ENCODE measurements around the gene ECT2.
"Not testable (repeated sequence)": the region's sequence is repeated elsewhere in the genome, so short reads cannot be mapped to it uniquely, and the experiment has no call there.

The ECT2 gene, protein sequence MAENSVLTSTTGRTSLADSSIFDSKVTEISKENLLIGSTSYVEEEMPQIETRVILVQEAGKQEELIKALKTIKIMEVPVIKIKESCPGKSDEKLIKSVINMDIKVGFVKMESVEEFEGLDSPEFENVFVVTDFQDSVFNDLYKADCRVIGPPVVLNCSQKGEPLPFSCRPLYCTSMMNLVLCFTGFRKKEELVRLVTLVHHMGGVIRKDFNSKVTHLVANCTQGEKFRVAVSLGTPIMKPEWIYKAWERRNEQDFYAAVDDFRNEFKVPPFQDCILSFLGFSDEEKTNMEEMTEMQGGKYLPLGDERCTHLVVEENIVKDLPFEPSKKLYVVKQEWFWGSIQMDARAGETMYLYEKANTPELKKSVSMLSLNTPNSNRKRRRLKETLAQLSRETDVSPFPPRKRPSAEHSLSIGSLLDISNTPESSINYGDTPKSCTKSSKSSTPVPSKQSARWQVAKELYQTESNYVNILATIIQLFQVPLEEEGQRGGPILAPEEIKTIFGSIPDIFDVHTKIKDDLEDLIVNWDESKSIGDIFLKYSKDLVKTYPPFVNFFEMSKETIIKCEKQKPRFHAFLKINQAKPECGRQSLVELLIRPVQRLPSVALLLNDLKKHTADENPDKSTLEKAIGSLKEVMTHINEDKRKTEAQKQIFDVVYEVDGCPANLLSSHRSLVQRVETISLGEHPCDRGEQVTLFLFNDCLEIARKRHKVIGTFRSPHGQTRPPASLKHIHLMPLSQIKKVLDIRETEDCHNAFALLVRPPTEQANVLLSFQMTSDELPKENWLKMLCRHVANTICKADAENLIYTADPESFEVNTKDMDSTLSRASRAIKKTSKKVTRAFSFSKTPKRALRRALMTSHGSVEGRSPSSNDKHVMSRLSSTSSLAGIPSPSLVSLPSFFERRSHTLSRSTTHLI

DNA sequence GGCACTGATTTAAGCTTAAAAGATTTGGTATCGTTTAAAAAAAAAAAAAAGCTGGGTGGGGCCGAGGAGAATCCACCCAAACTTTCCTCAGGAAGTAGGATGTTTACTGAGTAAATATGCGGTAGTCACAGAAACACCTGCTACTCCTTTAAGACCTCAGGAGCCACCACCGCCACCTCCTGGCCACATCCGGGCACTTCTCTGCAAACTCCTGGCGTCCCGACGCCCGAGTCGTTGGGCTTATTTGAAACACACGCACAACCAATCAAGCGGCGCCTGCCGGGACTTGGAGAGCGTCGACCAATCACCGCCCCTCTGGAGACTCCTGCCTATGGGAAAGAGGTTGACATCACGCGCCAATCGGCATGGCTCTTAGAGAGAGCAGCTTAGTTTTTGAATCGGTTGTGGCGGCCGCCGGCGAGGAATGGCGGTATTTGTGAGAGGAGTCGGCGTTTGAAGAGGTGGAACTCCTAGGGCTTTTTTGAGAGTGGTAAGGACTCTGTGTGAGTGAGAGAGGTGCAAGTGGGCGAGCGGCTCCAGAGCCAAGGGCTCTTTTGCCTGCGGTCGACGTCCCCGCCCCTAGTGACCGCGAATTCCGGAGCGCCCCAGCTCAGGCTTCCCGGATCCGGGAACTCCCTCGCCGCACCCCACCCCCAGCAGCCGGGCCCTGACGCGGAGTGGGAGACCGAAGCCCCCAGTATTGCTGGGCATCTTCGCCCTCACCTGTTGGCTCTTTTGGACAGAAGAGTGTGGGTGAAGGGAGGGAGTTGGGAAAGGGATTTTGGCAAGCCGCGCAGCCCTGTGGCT is at the start of gene ECT2:
Gene ECT2 (plus strand): TSS at position 359 of the 807 bp plus-strand sequence. CDS start 3,805 bp downstream, outside the sequence.
- peak; percentile 99 for DNase-seq

DNA sequence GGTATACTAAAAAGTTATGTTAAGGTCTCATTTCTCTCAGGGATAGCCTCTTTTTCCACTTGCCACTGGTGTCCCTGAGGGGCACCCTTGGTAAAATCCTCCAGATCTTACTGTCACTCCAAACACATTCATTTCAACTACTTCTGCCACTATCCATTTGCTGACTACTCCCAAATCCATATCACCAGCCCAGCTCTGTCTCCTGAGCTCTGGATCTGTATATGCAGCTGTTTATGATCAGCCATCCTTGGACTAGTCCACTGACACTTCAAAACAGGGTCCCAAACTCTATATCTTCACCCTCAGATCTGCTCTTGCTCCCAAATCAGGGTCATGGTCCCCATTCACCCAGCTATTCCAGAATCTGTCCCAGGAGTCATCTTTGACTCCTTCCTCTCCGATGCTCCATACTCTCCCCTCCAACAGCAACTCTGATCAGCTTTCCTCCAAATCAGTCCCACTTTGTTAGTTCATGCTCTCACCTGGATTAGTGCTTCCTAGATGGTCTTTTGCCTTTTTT is 49.5 kb upstream of the ECT2 start:
- DNase-seq: no peak

DNA sequence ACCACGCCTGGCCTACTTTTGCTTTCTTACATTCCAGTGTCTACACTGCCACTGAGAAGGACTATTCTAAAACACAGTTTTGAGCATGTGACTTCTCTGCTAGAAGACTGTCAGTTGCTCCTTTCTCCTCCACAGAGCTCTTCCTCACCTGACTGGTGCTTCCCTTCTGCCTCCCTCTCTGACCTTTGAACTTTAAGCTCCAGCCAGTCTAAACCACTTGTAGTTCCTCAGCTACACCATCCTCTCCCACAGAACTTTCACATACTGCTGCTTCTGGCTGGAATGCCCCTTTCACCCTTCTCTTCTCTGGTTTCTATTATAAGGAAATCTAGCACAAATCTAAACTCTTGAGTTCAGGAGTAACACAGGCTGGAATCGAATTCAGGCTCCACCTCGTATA is 48.8 kb upstream of the ECT2 start:
- DNase-seq: no peak

DNA sequence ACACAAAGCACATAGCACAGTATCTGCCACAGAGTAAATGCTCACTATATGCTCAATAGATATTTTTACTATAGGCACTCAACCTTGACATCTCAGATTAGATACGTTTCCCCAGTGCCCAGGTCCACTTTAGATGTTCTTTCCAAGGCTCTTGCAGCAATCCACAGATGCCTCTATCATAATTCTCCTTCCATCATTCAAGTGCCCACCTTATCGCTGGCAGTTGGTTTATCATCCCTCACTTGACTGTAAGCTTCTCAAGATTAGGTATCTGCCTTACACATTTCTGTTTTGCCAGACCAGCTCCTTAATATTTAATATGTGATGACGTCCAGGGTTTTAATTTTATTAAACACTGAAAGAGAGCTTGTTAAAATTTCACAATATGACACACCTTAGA is 48.3 kb upstream of the ECT2 start:
- DNase-seq: no peak

DNA sequence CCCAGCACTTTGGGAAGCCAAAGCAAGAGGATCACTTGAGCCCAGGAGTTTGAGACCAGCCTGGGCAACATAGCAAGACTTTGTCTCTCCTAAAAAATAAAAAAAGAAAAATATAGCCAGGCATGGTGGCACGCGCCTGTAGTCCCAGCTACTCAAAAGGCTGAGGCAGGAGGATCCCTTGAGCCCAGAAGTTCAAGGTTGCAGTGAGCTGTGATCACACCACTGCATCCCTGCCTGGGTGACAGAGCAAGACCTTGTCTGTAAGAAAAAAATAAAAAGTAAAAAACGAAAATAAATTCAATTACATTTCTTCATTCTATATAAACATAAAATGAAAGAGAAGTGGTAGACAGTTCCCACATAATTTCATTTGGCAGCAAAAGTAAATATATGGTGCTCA is 47.8 kb upstream of the ECT2 start:
- DNase-seq: not testable (repeated sequence)

DNA sequence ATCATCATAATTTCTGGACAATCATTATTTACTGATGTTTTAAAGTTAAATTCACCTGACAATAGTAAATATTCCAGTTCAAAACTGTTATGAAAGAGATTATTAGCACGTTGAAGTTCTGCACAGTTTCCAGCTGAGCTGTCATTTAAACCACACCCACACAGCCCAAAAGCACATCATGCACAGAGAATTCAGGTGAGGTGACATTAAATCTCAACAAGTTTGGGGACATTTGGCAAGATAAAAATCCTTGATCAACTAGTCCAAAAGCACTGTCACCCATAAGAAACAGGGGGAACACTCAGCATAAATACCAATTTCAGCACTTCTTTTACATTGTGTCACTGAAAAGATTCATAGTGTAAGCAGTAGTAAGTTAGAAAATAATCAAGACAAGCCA is 46.5 kb upstream of the ECT2 start:
- no peak for DNase-seq

DNA sequence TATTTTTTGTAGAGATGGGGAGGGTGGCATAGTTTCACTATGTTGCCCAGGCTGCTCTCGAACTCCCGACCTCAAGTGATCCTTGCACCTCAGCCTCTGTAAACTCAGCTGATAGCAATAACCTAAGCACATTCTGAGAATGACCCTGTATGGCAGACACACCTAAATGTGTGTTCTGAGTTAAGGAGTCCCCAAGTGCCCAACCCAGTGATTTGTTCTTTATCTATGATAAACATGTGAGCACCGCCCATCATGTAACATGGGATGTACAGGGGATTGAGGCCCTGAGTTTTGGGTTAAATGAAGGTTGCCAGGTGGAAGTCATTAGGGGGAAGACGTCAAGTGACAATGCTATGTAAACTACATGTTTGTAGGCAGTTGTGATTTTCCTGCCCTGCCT is 45.4 kb upstream of the ECT2 start:
- no peak for DNase-seq

DNA sequence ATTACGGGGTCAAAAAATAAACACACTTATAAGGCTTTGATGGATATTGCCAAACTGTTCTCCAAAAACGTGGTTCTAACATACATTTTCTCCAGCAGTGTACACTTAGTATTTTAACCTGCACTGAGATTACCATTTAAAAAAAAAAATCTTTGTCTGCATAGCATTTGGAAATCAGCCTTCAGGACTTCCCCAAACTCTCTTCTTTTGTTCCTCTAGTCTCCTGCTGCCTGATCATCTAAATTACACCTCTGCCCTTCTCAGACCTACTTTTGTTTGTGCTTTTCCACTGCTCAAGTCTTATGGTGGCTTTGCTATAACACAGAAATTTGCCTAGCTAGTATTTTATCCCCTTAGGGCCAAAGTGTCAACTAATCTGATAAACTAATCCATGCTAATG is 43.5 kb upstream of the ECT2 start:
- DNase-seq: no peak

DNA sequence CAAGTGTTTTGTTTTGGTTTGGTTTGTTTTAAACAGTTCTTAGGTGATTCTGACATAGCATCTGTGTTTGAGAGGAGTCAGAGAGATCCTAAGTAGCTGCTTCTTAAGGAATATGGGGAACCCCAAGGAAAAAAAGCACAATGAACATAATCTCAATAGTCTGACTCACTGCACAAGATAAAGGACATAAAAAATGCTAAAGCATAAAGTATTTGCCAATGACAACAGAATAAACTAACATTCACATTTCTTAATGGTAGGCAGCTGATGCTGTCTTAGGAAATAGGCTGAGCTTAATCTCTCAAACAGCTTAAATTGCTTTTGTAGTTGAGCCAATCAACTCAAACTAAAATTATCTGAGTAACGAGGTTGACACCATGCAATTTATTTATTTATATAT is 42.6 kb upstream of the ECT2 start:
- DNase-seq: no peak

DNA sequence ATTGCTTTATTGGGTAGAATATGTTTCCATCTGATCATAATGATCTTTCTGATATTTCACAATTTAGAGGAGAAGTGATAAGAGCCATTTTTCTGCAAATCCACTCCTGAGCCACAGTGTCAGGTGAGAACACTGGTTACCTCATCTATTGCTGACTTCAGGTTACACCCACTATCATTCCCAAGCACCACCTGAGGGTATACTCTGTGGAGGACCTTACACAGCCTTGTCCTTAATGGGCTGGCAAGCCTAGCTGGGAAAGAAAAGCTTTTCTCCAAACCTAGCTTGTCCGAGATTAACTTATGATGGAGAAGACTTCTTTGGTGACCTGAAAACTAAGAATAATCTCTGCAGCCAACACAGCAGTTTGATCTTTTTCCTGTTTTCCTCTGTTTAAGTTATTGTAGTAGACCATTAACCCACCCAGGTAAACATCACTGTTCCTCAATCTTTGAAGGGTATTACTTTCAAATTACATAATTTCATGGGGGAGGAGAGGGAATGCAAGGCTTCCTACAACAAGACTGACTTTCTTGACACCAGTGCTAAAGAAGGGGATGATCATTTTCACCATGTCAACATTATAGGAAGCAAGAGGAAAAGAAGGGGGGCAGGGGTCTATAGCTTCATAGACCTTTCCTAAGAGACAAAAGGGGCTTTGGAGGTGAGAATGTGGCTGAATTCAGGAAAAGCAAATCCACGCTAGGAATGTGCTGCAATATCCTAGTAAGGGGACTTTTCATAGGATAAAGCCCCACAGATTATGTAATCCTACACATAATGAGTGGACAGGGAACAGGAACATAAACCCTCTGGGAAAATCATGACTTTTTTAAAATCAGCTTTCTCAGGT is 41.4 kb upstream of the ECT2 start:
- DNase-seq: no peak

DNA sequence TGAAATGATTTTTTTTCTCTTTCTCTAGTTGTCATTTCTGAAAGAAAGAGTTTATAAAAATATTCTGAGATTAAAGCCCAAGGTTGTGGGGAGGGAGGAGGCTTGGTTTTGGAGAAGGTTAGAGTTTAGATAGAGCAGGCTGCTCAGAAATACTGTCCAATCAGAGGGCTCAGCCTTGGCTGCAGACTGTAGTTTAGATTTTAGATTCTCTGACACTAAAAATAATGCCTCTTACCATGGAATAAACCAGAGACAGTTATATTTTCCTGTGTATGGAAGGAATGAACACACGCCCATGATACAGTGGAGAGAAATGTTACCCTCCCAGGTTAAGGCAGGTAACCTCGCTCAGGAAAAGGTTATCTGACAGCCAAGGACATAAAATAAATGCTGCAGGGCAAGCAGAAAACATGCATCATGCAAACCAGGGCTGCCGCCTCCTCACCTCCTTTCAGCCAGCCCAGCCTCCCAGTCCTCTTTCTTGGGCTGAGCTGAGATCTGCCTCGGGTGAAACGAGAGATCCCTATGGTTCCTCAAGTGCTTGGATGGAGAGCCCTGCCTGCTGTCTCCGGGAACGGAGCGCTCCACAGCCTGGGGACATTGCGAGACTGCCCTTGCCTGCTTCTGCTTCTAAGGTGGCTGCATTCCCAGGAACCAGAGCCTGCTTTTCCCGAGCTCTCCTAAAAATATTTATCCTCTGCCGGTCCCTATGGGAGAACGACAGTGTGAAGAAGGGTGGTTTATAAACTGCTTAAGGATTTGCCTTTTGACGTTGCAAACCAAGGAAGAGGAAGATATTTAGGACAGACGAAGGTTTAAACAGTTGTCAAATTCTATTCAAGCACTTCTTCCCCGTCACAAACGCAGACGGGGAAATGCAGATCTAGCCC is 40.5 kb upstream of the ECT2 start:
- DNase-seq: no peak

DNA sequence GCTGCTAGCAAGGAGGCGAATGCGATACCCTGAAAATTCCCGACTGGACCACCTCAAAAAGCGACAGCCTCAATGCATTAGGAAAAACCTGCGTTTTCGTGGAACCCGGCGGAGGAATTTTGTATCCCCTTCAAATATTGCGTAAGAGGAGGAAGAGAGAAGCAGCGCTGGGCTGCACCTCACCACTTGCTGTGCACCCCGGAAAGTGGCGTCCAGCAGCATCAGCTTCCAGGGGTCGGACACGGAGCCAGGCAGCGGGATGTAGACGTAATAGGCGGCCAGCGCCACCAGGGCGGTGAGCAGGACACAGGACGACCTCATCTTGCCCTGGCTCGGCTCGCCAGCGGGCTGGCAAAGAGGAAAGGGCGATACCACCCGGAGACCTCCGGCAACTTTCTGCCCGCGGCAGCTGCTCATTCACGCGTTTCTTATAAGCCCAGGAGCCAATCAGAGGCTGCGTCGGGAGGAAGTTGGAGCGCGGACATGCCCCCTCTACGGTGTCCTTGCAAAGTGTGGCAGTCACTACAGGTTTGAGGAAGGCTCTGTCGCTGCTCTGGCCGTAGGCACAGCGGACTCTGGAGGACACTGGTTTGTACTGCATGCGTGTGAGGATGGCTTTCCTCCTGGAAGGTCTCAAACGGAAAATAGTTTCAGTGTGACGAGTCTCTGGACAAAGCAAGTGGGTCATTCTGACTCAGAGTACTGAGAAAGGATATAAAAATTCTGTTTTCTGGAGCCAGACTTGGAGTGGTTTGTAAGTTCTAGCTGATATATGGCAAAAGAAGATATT is 39.7 kb upstream of the ECT2 start, which contains the start of gene NCEH1:
Gene NCEH1 (minus strand): TSS at position 404 of the 790 bp plus-strand sequence. CDS start 83 bp downstream, at position 321.
- peak; percentile 58 for DNase-seq

DNA sequence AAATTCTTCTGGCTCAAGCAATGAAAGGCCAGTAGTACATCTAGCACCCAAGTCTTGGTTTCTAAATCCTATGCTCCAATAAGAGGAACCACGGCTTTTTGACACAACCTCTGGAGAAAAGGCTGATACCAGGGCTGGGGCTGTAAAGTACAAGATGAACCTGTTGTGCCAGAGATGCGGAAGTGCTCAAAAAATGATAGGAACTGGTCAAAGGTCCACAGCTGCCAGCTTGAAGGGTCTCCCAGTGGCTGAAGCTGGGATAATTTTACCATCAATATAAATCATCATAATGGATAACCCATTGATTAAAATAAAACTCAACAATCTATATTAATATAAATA is 39.1 kb upstream of the ECT2 start:
- DNase-seq: no peak

DNA sequence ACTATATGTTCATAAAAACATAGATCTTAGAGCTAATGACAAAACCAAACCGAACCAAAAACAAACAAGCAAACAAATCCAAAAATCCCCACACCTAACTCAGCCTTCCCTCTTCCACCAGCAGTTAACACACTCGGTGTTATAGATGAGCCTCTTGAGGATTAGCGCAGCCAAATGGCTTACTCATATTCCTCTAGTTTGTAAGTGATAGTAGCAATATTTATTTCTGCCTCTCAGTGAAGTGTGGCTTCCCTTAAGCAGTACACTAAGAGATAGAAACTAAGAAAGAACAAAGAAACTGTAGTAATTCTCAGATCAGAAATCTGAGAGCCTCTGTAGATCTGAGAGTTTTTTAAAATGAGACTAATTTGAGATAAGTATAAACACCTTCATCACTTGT is 37.2 kb upstream of the ECT2 start:
- DNase-seq: no peak

DNA sequence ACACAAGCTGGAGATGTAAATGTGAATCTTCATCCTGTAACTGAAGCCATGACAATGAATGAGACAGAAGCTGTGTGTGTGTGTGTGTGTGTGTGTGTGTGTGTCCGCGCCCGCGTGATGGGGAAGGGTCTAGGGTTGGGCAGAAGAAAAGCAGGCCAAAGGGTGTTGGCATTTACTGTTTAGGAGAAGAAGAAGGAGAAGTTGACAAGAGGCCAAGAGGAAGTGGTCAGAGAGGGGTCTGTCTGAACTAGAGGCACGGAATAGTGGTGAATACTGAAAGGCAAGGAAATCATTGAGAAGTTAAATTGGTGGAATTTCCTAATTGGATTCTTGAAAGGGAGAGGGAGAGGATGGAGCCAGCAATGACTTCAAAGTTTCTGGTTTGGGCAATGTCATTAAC is 34.0 kb upstream of the ECT2 start:
- no peak for DNase-seq

DNA sequence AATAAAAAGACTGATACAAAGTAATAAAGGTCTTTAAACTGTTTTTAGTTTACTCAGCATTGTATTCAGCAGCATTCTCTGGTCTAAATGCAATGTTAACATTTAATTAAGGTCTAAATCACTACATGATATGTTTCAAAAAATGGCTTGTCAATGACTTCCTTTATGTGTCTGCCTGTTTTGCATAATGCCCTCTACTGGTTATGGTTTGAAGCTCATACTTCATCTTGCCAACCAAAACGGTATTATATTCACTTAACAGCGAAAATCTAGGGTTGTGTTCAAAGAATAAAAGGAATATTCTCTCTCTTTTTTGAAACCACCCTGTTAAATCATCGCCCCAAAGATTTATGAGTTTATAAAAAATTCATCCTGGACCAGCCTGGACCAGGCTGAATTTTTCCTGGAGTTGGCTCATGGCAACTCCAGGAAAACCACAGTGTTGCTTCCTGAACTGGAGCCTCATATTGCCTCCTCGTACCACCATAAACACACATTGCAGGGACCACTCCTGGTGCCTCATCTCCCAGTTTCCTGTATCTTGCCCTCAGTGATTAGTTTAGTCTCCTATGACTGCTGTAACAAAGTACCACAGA is 32.9 kb upstream of the ECT2 start:
- DNase-seq: no peak

DNA sequence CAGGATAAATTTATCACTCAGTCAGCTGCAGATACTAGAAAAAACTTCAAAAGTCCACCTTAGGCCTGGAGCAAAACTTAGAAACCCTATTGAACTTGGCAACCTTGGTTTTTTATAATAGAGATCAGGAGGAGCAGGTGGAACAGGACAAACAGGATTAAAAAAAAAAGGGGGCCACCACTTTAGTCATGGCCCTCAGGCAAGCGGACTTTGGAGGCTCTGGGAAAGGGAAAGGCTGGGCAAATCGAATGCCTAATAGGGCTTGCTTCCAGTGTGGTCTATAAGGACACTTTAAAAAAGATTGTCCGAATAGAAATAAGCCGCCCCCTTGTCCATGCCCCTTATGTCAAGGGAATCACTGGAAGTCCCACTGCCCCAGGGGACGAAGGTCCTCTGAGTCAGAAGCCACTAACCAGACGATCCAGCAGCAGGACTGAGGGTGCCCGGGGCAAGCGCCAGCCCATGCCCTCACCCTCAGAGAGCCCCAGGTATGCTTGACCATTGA is 27.9 kb upstream of the ECT2 start:
- not testable (repeated sequence) for DNase-seq

DNA sequence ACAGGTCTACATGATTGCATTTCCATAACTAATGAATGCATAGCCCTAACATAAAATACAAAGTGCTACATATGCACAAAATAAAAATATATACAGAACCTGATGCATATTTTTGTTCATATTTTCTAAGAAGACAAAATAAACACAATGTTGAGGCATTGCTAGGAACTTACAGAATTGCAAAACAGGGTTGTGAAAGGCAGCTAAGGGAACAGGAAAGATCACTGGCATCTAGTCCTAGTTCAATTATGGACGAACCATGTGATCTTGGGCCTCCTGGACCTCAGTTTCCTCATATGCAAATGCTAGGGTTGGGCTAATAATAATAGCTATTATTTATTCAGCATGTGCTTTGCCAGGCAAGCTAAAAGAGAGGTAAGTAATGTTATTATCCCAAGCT is 24.1 kb upstream of the ECT2 start:
- DNase-seq: no peak

DNA sequence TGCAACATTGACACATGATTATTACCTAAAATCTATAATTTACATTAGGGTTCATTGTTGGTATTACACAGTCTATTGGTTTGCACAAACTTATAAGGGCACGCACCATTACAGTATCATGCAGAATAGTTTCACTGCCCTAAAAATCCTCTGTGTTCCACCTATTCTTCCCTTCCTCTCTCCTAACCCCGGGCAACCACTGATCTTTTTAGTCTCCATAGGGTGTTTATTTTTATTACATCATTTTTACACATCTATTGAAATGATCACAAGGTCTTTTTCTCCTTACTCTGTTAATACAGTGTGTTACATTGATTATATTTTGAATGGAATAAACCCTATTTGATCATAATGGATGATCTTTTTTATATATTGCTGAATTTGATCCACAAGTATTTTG is 15.5 kb upstream of the ECT2 start:
- no peak for DNase-seq

Measured in NCI-H2171 (cell line).